A673 (cell line): ENCODE measurements around the gene DIAPH1. TPM values are rescaled to one million over a fixed set of nuclear protein-coding genes. Genes with fewer than 3 reads are reported as not detected.
A peak's percentile ranks its signal among the peaks of the same experiment; 100 is the strongest.

Source experiments
- Bru-seq: library from RNA; stranded (reverse); fragments of 400-500 nt; gene quantifications from one replicate; lab custom pipeline; 2021; lab: Mats Ljungman, UMichigan
- BruChase-seq, 2 experiments: library from RNA; stranded (reverse); fragments of 400-500 nt; gene quantifications; one replicate each; lab custom pipeline; 2021; lab: Mats Ljungman, UMichigan
- BruUV-seq: library from RNA; stranded (reverse); fragments of 400-500 nt; replicated peaks from 2 replicates; lab custom pipeline; 2021; lab: Mats Ljungman, UMichigan
- CTCF ChIA-PET: fragments of 300-600 bp; sonication (Branson Sonifier 250); formaldehyde crosslinking; loops from one replicate; lab custom pipeline; 2022; ENCODE audit warnings: antibody characterized with exemption; lab: Charles Lee
- POLR2A ChIA-PET: fragments of 300-600 bp; sonication (Branson Sonifier 250); formaldehyde crosslinking; loops from one replicate; lab custom pipeline; 2022; ENCODE audit warnings: antibody characterized with exemption; ENCODE audit not compliant: low non-redundant PET; lab: Charles Lee
- DNase-seq: peaks from one replicate; pipeline ENCODE4 v3.0.0-alpha.2; 2015; ENCODE audit warnings: low spot score
- H3K27ac ChIP-seq: fragments of 200-600 bp; sonication (generic); 2 replicates; pipeline ENCODE4 v1.5.1; 2016; ENCODE audit warnings: mixed run types, low read depth, mild to moderate bottlenecking, mixed read lengths, antibody characterized with exemption, low read length; ENCODE audit not compliant: poor library complexity, severe bottlenecking
- H3K27me3 ChIP-seq: fragments of 200-600 bp; sonication (generic); replicated peaks from 2 replicates; pipeline ENCODE4 v1.6.1; 2017; ENCODE audit warnings: mixed run types, low read depth, mild to moderate bottlenecking, mixed read lengths, antibody characterized with exemption, low read length; ENCODE audit not compliant: insufficient read depth, poor library complexity
- H3K36me3 ChIP-seq: fragments of 200-600 bp; sonication (generic); 2 replicates; pipeline ENCODE4 v1.6.1; 2016; ENCODE audit warnings: mixed run types, mild to moderate bottlenecking, mixed read lengths, antibody characterized with exemption, low read length; ENCODE audit not compliant: insufficient read depth, poor library complexity, severe bottlenecking
- H3K4me1 ChIP-seq: fragments of 200-600 bp; sonication (generic); 2 replicates; pipeline ENCODE4 v1.6.1; 2017; ENCODE audit warnings: mixed run types, mild to moderate bottlenecking, mixed read lengths, antibody characterized with exemption, low read length; ENCODE audit not compliant: insufficient read depth, poor library complexity, severe bottlenecking
- H3K4me3 ChIP-seq: fragments of 200-600 bp; sonication (generic); 2 replicates; pipeline ENCODE4 v1.5.1; 2016; ENCODE audit warnings: low read depth, mixed run types, mild to moderate bottlenecking, mixed read lengths, low read length; ENCODE audit not compliant: poor library complexity, severe bottlenecking
- H3K9me3 ChIP-seq: fragments of 200-600 bp; sonication (generic); 2 replicates; pipeline ENCODE4 v1.6.1; 2016; ENCODE audit warnings: mixed run types, low read depth, mild to moderate bottlenecking, mixed read lengths, antibody characterized with exemption, low read length; ENCODE audit not compliant: poor library complexity, severe bottlenecking
- EZH2 ChIP-seq: fragments of 200-600 bp; sonication (generic); IDR thresholded peaks from 2 replicates; pipeline ENCODE4 v1.6.1; 2017; ENCODE audit warnings: borderline replicate concordance, low read depth, mild to moderate bottlenecking, mixed read lengths, antibody characterized with exemption, low read length; ENCODE audit not compliant: poor library complexity, severe bottlenecking
- intact Hi-C: fragments of 100-400 bp; cut with micrococcal nuclease; formaldehyde crosslinking; loops from one replicate; pipeline ENCODE4 v1.10.0; 2022; ENCODE audit not compliant: unreplicated experiment
- long read RNA-seq: library from polyadenylated mRNA; stranded (forward); transcript quantifications from one replicate; pipeline ENCODE4 v2.0.0, GENCODE V29; 2022
- total RNA-seq: library from RNA; stranded (reverse); gene quantifications from 2 replicates; pipeline ENCODE4 v1.2.3, GENCODE V29; 2021
- TF ChIP-seq, protein P1 (sequence below): fragments of 300-800, 200-600 bp; sonication (generic); conservative IDR thresholded peaks from 2 replicates; pipeline ENCODE4 v1.5.1; 2017; ENCODE audit warnings: low read depth, mild to moderate bottlenecking, antibody characterized with exemption, low read length, moderate library complexity, mixed read lengths

DIAPH1 gene
- total RNA-seq (105 and 109 TPM in 2 replicates), Bru-seq, nascent RNA (percentile 88 among the genes with signal in this experiment), BruChase-seq, experiment 1, labeled RNA remaining after a 2-hour chase (percentile 88 among the genes with signal in this experiment), BruChase-seq, experiment 2, labeled RNA remaining after a 6-hour chase (percentile 92 among the genes with signal in this experiment)
- long read RNA-seq, partial matches to known transcripts, result 23 of 81 reads
- long read RNA-seq, other reads (novel, unspliced or antisense), result 52 of 81 reads

DNA sequence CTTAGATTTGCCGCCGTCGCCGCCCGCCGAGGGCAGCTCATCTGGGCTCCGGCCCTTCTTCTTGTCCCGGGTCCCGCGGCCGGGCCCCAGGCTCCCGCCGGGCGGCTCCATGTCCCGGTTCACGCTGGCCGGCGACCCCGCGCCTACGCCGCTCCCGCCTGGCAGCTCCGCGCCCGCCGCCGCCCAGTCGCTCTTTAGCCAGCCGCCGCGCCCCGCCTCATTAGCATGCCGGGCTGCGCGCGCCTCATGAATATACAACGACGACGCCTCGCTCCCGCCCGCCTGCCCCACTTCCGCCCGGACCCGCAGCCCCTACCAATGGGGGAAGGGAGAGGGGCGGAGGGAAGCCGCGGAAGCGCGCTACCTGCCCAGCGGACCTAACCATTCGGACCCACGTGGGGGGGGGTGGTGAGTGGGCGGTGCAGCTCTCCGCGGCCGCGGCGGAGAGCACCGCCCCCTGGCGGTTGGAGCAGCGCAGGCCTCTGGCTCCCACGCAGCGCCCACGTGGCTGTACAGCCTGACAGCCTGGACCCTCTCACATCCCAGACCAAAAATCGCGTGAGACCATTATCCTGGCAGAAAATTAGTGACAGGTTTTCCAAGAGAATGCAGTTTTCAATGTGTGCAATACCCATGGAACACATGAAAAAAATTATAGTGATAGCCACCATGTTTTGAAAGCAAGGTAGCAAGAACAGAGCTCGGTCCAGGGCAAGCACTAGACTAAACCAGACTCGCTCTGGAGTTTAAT lies at the start of gene DIAPH1:
TSS of gene DIAPH1 (minus strand) at position 197 of the 751 bp plus-strand sequence. CDS start at position 111, 86 bp downstream.
- POLR2A ChIA-PET, result interaction anchor here (1.2 kb wide), 1 partner anchor 27 kb away, joined by 3 read pairs; no protein-coding TSS in a partner anchor
- H3K27me3 ChIP-seq, result no peaks in the 10 kb centered on the region
- CTCF ChIA-PET, result interaction anchor here (0.5 to 1.9 kb wide), 14 partner anchors 10 to 436 kb away, joined by 3 to 50 read pairs (median 4); partner anchors contain the start of genes HDAC3, PCDHB16 and RELL2
- DNase-seq, result peak; percentile 99
- peaks cover 36% of the 10 kb centered on the region for H3K36me3 ChIP-seq
- peaks cover 26% of the 10 kb centered on the region for H3K4me1 ChIP-seq
- no peaks in the 10 kb centered on the region for H3K9me3 ChIP-seq
- no TSS peak for BruUV-seq
- no peak for TF ChIP-seq EZH2
- TF ChIP-seq, protein P1, sequence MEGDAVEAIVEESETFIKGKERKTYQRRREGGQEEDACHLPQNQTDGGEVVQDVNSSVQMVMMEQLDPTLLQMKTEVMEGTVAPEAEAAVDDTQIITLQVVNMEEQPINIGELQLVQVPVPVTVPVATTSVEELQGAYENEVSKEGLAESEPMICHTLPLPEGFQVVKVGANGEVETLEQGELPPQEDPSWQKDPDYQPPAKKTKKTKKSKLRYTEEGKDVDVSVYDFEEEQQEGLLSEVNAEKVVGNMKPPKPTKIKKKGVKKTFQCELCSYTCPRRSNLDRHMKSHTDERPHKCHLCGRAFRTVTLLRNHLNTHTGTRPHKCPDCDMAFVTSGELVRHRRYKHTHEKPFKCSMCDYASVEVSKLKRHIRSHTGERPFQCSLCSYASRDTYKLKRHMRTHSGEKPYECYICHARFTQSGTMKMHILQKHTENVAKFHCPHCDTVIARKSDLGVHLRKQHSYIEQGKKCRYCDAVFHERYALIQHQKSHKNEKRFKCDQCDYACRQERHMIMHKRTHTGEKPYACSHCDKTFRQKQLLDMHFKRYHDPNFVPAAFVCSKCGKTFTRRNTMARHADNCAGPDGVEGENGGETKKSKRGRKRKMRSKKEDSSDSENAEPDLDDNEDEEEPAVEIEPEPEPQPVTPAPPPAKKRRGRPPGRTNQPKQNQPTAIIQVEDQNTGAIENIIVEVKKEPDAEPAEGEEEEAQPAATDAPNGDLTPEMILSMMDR, result peak; percentile 99
- peak within 1 kb of the TSS; percentile 90 for H3K27ac ChIP-seq
- intact Hi-C loops, result loop anchor here (1.0 kb wide), 1 partner anchor 27 kb away; no protein-coding TSS in a partner anchor
- H3K4me3 ChIP-seq, result peak within 1 kb of the TSS; percentile 92

DNA sequence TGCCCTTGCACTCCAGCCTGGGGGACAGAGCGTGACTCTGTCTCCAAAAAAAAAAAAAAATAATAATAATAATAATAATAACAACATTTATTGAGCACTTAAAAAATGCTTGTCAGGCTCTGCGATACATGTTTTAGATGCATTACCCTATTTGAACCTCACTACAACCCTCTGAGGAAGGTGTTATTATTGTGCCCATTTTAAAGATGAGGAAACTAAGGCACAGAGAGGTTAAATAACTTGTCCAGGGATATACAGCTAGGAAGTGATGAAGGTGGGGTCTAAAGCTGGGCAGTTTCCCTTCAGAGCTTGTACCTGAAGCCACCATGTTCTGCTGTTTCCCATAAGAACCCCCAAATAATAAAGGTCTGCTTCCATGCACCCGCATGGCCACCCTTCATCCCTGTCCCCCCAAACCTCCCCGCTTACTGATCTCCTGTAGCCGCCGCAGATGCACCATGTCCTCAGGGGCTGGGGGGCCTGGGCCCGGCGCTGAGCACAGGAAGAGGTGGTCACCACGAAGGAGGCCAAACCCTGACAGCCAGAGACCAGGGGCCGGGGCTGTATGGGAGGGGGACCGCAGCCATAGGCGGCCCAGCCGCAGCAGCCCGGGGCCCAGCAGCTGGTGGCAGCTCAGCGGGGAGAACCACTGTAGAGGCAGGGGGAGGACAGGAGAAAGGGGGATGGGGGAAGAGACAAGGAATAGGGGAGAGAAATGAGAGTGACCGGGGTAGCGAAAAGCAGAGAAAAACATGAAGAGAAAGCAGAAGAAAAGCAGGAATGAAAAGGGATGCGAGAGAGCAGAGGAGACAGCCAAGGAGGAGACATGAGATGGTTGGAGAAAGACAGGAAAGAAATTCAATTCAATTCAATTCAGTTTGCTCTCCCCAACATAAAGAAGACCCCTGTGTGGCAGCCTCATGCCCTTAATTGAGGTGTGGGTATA lies 47.5 kb upstream of the DIAPH1 start:
- BruUV-seq, result no TSS peak
- intact Hi-C loops, result loop anchor here (2.0 to 5.0 kb wide), 2 partner anchors 295 to 476 kb away; no protein-coding TSS in a partner anchor
- H3K36me3 ChIP-seq, result no peaks in the 10 kb centered on the region
- no peaks in the 10 kb centered on the region for H3K9me3 ChIP-seq
- peaks cover 3% of the 10 kb centered on the region for H3K4me1 ChIP-seq
- H3K27me3 ChIP-seq, result no peaks in the 10 kb centered on the region
- H3K27ac ChIP-seq, result no peak overlapping the region
- H3K4me3 ChIP-seq, result no peak overlapping the region
- TF ChIP-seq, protein P1, result no peak
- TF ChIP-seq EZH2, result no peak
- POLR2A ChIA-PET, result no interaction called here
- DNase-seq, result no peak
- CTCF ChIA-PET, result no interaction called here
